SW480 (cell line): Measurements from ENCODE around the gene NKD1.

Source experiments
- DNase-seq: peaks from one replicate; pipeline ENCODE4 v3.0.0-alpha.2; 2016; ENCODE audit warnings: low spot score

The NKD1 gene

GRCh38 chr16:50548125-50548908 lies at the start of gene NKD1:
Gene NKD1, plus strand, starts transcription at chr16:50548396. Its CDS starts 158 bp downstream, at chr16:50548554.
- DNase-seq = no peak

- DNase-seq = no peak
Measured at GRCh38 chr16:50498431-50499155, 49.6 kb upstream of the NKD1 start.

- DNase-seq = no peak
Measured at GRCh38 chr16:50499254-50499653, 48.9 kb upstream of the NKD1 start.

- DNase-seq = no peak
Measured at GRCh38 chr16:50500171-50500874, 47.9 kb upstream of the NKD1 start.

GRCh38 chr16:50501251-50501650 lies 46.9 kb upstream of the NKD1 start:
- DNase-seq = no peak

GRCh38 chr16:50501986-50502615 lies 46.1 kb upstream of the NKD1 start:
- no peak for DNase-seq

- DNase-seq = peak; percentile 84
Measured at GRCh38 chr16:50502616-50503011, 45.6 kb upstream of the NKD1 start.

- DNase-seq = peak; percentile 87
Measured at GRCh38 chr16:50503868-50504531, 44.2 kb upstream of the NKD1 start.

GRCh38 chr16:50505115-50505514 lies 43.1 kb upstream of the NKD1 start:
- DNase-seq = no peak

- peak; percentile 57 for DNase-seq
Measured at GRCh38 chr16:50505714-50506542, 42.3 kb upstream of the NKD1 start.

- no peak for DNase-seq
Measured at GRCh38 chr16:50506543-50506937, 41.7 kb upstream of the NKD1 start.

- no peak for DNase-seq
Measured at GRCh38 chr16:50507397-50507796, 40.8 kb upstream of the NKD1 start.

GRCh38 chr16:50509521-50510341 lies 38.5 kb upstream of the NKD1 start:
- DNase-seq = no peak

- no peak for DNase-seq
Measured at GRCh38 chr16:50515218-50515617, 33.0 kb upstream of the NKD1 start.

GRCh38 chr16:50516401-50516800 lies 31.8 kb upstream of the NKD1 start:
- no peak for DNase-seq

- no peak for DNase-seq
Measured at GRCh38 chr16:50516890-50517289, 31.3 kb upstream of the NKD1 start.

- DNase-seq = no peak
Measured at GRCh38 chr16:50517450-50518252, 30.5 kb upstream of the NKD1 start.

- peak; percentile 57 for DNase-seq
Measured at GRCh38 chr16:50519001-50519400, 29.2 kb upstream of the NKD1 start.

GRCh38 chr16:50519602-50520001 lies 28.6 kb upstream of the NKD1 start:
- no peak for DNase-seq
